Tibial nerve (tissue), 4 donors: ENCODE results near the gene UGDH.

Experiments
- EP300 ChIP-seq, 2 donors: sonication (generic); formaldehyde crosslinking; IDR thresholded peaks; one replicate each; pipeline ENCODE4 v1.6.1; 2017; ENCODE audit warnings: antibody characterized with exemption in 2 of 2, mild to moderate bottlenecking in 1 of 2
- TF ChIP-seq, protein P1 (sequence below), 5 experiments: fragments of 200-600 bp in 3 of 5; fragments of 450-650 bp in 2 of 5; sonication (generic) in 3 of 5; IDR thresholded peaks; one replicate each; pipeline ENCODE4 v1.5.1; 2016 to 2019; ENCODE audit warnings: antibody characterized with exemption in 5 of 5, mild to moderate bottlenecking in 3 of 5, moderate library complexity in 2 of 5

DNA sequence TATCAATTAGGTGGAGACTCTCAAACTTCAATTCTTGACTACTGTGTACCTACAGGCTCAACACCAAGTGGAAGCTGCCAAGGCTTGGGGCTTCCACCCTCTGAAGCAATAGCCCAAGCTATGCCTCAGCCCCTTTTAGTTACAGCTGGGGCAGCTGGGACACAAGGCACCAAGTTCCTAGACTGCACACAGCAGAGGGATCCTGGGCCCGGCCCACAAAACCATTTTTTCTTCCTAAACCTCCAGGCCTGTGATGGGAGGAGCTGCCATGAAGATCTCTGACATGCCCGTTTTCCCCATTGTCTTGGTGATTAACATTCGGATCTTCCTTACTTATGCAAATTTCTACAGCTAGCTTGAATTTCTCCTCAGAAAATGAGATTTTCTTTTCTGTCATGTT lies 3.4 kb upstream of the UGDH start:
- no peak for TF ChIP-seq EP300 (IDR thresholded peaks at IDR 0.05)
- TF ChIP-seq, protein P1, sequence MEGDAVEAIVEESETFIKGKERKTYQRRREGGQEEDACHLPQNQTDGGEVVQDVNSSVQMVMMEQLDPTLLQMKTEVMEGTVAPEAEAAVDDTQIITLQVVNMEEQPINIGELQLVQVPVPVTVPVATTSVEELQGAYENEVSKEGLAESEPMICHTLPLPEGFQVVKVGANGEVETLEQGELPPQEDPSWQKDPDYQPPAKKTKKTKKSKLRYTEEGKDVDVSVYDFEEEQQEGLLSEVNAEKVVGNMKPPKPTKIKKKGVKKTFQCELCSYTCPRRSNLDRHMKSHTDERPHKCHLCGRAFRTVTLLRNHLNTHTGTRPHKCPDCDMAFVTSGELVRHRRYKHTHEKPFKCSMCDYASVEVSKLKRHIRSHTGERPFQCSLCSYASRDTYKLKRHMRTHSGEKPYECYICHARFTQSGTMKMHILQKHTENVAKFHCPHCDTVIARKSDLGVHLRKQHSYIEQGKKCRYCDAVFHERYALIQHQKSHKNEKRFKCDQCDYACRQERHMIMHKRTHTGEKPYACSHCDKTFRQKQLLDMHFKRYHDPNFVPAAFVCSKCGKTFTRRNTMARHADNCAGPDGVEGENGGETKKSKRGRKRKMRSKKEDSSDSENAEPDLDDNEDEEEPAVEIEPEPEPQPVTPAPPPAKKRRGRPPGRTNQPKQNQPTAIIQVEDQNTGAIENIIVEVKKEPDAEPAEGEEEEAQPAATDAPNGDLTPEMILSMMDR (IDR thresholded peaks at IDR 0.05): no peak
